Keratinocyte (primary cell): Measurements from ENCODE around the gene GRK6.

Source experiments
- CTCF ChIP-seq, 3 experiments: IDR thresholded peaks in 1 of 3; conservative IDR thresholded peaks in 1 of 3; optimal IDR thresholded peaks in 1 of 3; 2 replicates in 2 of 3; 3 replicates in 1 of 3; pipeline versions ENCODE3 to v1.5.1; 2011; ENCODE audit warnings: low read length in 3 of 3, mild to moderate bottlenecking in 3 of 3, moderate library complexity in 2 of 3, control low read depth in 1 of 3, inconsistent platforms in 1 of 3; ENCODE audit not compliant: insufficient read depth in 2 of 3; ENCODE audit errors: extremely low read depth in 1 of 3
- EZH2 ChIP-seq: IDR thresholded peaks from one replicate; pipeline ENCODE4 v1.6.1; 2012; ENCODE audit warnings: inconsistent platforms, mild to moderate bottlenecking, low read length, moderate library complexity

- TF ChIP-seq CTCF (optimal IDR thresholded peaks at IDR 0.05 in 1 of 3, IDR thresholded peaks at IDR 0.05 in 1 of 3, conservative IDR thresholded peaks at IDR 0.05 in 1 of 3; ENCODE audit: extremely low read depth in 1 of 3, insufficient read depth in 2 of 3, low read length in 3 of 3), result no peak
- no peak for TF ChIP-seq EZH2
Measured at GRCh38 chr5:177412603-177413233, 13.8 kb upstream of the GRK6 start.
